NT2/D1 (cell line): ENCODE measurements around the gene WDFY4.

Source experiments
- YY1 ChIP-seq: IDR thresholded peaks from 2 replicates; pipeline ENCODE4 v1.6.1; 2011; ENCODE audit not compliant: insufficient read length, insufficient read depth
- ZNF274 ChIP-seq: IDR thresholded peaks from 2 replicates; pipeline ENCODE4 v1.6.1; 2011; ENCODE audit warnings: mild to moderate bottlenecking, low read depth, low read length

DNA sequence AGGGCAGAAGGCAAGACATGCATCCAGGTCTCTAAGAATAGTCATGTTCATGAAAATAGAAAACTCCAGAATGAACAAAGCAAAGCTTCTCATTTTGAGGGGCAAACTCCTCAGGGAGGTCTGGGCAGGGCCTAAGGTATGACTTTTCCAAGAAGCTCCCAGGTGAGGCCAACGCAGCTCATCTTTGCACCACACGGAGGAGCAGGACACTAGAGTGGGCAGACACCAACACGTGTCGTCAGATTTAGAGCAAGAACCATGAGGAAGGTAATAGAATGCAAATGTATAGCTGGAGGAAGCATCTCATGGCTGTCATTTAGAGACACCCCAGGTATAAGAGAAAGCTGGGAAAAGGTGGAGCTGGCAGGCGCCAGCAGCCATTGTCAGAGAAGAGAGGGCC is 95.7 kb downstream of the WDFY4 start:
- no peak for TF ChIP-seq ZNF274
- no peak for TF ChIP-seq YY1
